PC-9 (cell line): ENCODE data around the gene RPL35. TPM values are rescaled to one million over a fixed set of nuclear protein-coding genes. Genes with fewer than 3 reads are reported as not detected.

Source experiments
- BruUV-seq: library from RNA; stranded (reverse); fragments of 400-500 nt; replicated peaks from 2 replicates; lab custom pipeline; 2021; lab: Mats Ljungman, UMichigan
- CTCF ChIA-PET: fragments of 300-600 bp; sonication (Branson Sonifier 250); formaldehyde crosslinking; loops from one replicate; lab custom pipeline; 2022; ENCODE audit warnings: antibody characterized with exemption; lab: Charles Lee
- POLR2A ChIA-PET: fragments of 300-600 bp; sonication (Branson Sonifier 250); formaldehyde crosslinking; loops from one replicate; lab custom pipeline; 2022; ENCODE audit warnings: antibody characterized with exemption; ENCODE audit not compliant: unreplicated experiment; lab: Charles Lee
- DNase-seq, 2 experiments: peaks; one replicate each; pipeline versions ENCODE4 v3.0.0 to v3.0.0-alpha.2; 2015 to 2022; ENCODE audit warnings: mixed read lengths in 1 of 2
- H2AFZ ChIP-seq: fragments of 200-600 bp; sonication (generic); 2 replicates; pipeline ENCODE4 v1.8.1; 2017; ENCODE audit warnings: antibody characterized with exemption
- H3F3A ChIP-seq: fragments of 200-600 bp; sonication (generic); 2 replicates; pipeline ENCODE4 v1.8.1; 2017; ENCODE audit warnings: antibody characterized with exemption, mild to moderate bottlenecking, low read depth; ENCODE audit not compliant: insufficient read depth
- H3K27ac ChIP-seq: fragments of 200-600 bp; sonication (generic); 2 replicates; pipeline ENCODE4 v1.6.1; 2016; ENCODE audit warnings: mixed run types
- H3K27me3 ChIP-seq: fragments of 200-600 bp; sonication (generic); 2 replicates; pipeline ENCODE4 v1.6.1; 2016; ENCODE audit warnings: low read depth, mixed run types; ENCODE audit not compliant: insufficient read depth
- H3K36me3 ChIP-seq: fragments of 200-600 bp; sonication (generic); 2 replicates; pipeline ENCODE4 v1.6.1; 2016; ENCODE audit warnings: low read depth, mixed run types
- H3K4me1 ChIP-seq: fragments of 200-600 bp; sonication (generic); replicated peaks from 2 replicates; pipeline ENCODE4 v1.6.1; 2016; ENCODE audit warnings: mixed run types; ENCODE audit not compliant: insufficient read depth
- H3K4me2 ChIP-seq: fragments of 200-600 bp; sonication (generic); 2 replicates; pipeline ENCODE4 v1.6.1; 2017; ENCODE audit warnings: mixed run types
- H3K4me3 ChIP-seq: fragments of 200-600 bp; sonication (generic); 2 replicates; pipeline ENCODE4 v1.6.1; 2016; ENCODE audit warnings: mixed run types
- H3K79me2 ChIP-seq: fragments of 200-600 bp; sonication (generic); 2 replicates; pipeline ENCODE4 v1.6.1; 2017; ENCODE audit warnings: low read depth, mixed run types
- H3K9me2 ChIP-seq: fragments of 200-600 bp; sonication (generic); 2 replicates; pipeline ENCODE4 v1.8.1; 2017; ENCODE audit warnings: mild to moderate bottlenecking; ENCODE audit not compliant: insufficient read depth
- H3K9me3 ChIP-seq: fragments of 200-600 bp; sonication (generic); 2 replicates; pipeline ENCODE4 v1.8.1; 2016; ENCODE audit warnings: low read depth; ENCODE audit not compliant: insufficient read depth
- H4K20me1 ChIP-seq: fragments of 200-600 bp; sonication (generic); 2 replicates; pipeline ENCODE4 v1.8.1; 2017; ENCODE audit not compliant: insufficient read depth
- CTCF ChIP-seq: fragments of 200-600 bp; sonication (generic); conservative IDR thresholded peaks from 2 replicates; pipeline ENCODE4 v1.6.1; 2017; ENCODE audit warnings: mixed run types, antibody characterized with exemption, mild to moderate bottlenecking, moderate library complexity
- EZH2 ChIP-seq: fragments of 200-600 bp; sonication (generic); IDR thresholded peaks from 2 replicates; pipeline ENCODE4 v1.8.0; 2017; ENCODE audit warnings: antibody characterized with exemption, low read depth
- intact Hi-C: fragments of 100-400 bp; cut with micrococcal nuclease; formaldehyde crosslinking; loops from one replicate; pipeline ENCODE4 v1.10.0; 2022; ENCODE audit not compliant: unreplicated experiment
- total RNA-seq: library from RNA; stranded (reverse); gene quantifications from 2 replicates; pipeline ENCODE4 v1.2.3, GENCODE V29; 2021

The RPL35 gene
- total RNA-seq, 1 experiment from 2014 or later, result 2,125 TPM

- peaks cover 31% of the 10 kb centered on the region for H3F3A ChIP-seq
- no peak overlapping the region for H3K27ac ChIP-seq
- H3K9me2 ChIP-seq, result no peaks in the 10 kb centered on the region
- H3K36me3 ChIP-seq, result no peaks in the 10 kb centered on the region
- TF ChIP-seq CTCF (no peak), EZH2 (no peak)
- no peaks in the 10 kb centered on the region for H4K20me1 ChIP-seq
- no peak for DNase-seq
- H3K27me3 ChIP-seq, result no peaks in the 10 kb centered on the region
- H3K9me3 ChIP-seq, result no peaks in the 10 kb centered on the region
- no peak overlapping the region for H3K4me2 ChIP-seq
- ChIA-PET CTCF (no interaction called here), POLR2A (no interaction called here)
- no TSS peak for BruUV-seq
- intact Hi-C loops, result no loop called here
- H3K79me2 ChIP-seq, result no peaks in the 10 kb centered on the region
- peaks cover 26% of the 10 kb centered on the region for H3K4me1 ChIP-seq
- no peak overlapping the region for H3K4me3 ChIP-seq
- no peak overlapping the region for H2AFZ ChIP-seq
Measured at GRCh38 chr9:124820698-124821623, 40.8 kb downstream of the RPL35 start.

- peak overlapping the region; percentile 79 for H3K27ac ChIP-seq
- no peaks in the 10 kb centered on the region for H3K36me3 ChIP-seq
- POLR2A ChIA-PET, result interaction anchor here (0.5 to 0.8 kb wide), 8 partner anchors 20 to 1534 kb away, joined by 3 to 36 read pairs (median 8); no protein-coding TSS in a partner anchor
- H3K79me2 ChIP-seq, result no peaks in the 10 kb centered on the region
- BruUV-seq, result TSS peak; percentile 68
- peak; percentile 95 to 99 for DNase-seq
- H3K4me3 ChIP-seq, result peak overlapping the region; percentile 16; the same call in 1 of the 2 replicates
- CTCF ChIA-PET, result interaction anchor here (0.6 to 2.1 kb wide), 7 partner anchors 16 to 47 kb away, joined by 3 to 7 read pairs (median 5); partner anchors contain the start of gene NR6A1
- TF ChIP-seq CTCF (no peak), EZH2 (no peak)
- H2AFZ ChIP-seq, result peak overlapping the region; percentile 83
- peaks cover 31% of the 10 kb centered on the region for H3K4me1 ChIP-seq
- no peaks in the 10 kb centered on the region for H4K20me1 ChIP-seq
- intact Hi-C loops, result loop anchor here (1.0 to 2.0 kb wide), 4 partner anchors 8 to 39 kb away; partner anchors contain the start of gene WDR38
- H3F3A ChIP-seq, result peaks cover 35% of the 10 kb centered on the region
- peak overlapping the region; percentile 71 for H3K4me2 ChIP-seq
- H3K9me2 ChIP-seq, result no peaks in the 10 kb centered on the region
- H3K9me3 ChIP-seq, result no peaks in the 10 kb centered on the region
- no peaks in the 10 kb centered on the region for H3K27me3 ChIP-seq
Measured at GRCh38 chr9:124818431-124819281, 43.1 kb downstream of the RPL35 start.

GRCh38 chr9:124815601-124816000 is 46.2 kb downstream of the RPL35 start:
- no peak overlapping the region for H2AFZ ChIP-seq
- intact Hi-C loops, result no loop called here
- H3K36me3 ChIP-seq, result no peaks in the 10 kb centered on the region
- H3F3A ChIP-seq, result peaks cover 57% of the 10 kb centered on the region
- no peaks in the 10 kb centered on the region for H3K9me3 ChIP-seq
- H3K27me3 ChIP-seq, result no peaks in the 10 kb centered on the region
- H3K27ac ChIP-seq, result no peak overlapping the region
- H3K79me2 ChIP-seq, result no peaks in the 10 kb centered on the region
- H3K4me2 ChIP-seq, result no peak overlapping the region
- ChIA-PET CTCF (no interaction called here), POLR2A (no interaction called here)
- H4K20me1 ChIP-seq, result no peaks in the 10 kb centered on the region
- H3K9me2 ChIP-seq, result no peaks in the 10 kb centered on the region
- no peak overlapping the region for H3K4me3 ChIP-seq
- H3K4me1 ChIP-seq, result peaks cover 62% of the 10 kb centered on the region
- BruUV-seq, result no TSS peak
- TF ChIP-seq CTCF (no peak), EZH2 (no peak)
- DNase-seq, result no peak
